Umbilical cord (tissue), 2 donors: ENCODE measurements around the gene PGK1. TPM values are rescaled to one million over a fixed set of nuclear protein-coding genes. Genes with fewer than 3 reads are reported as not detected.
"Not testable (repeated sequence)": the region's sequence is repeated elsewhere in the genome, so short reads cannot be mapped to it uniquely, and the experiment has no call there.

Source experiments
- DNase-seq: peaks from one replicate; pipeline ENCODE4 v3.0.0-alpha.2; 2015; ENCODE audit warnings: low spot score
- total RNA-seq: library from RNA; depleted of rRNA; stranded (reverse); fragments of >200 nt; gene quantifications from one replicate; pipeline ENCODE4 v1.2.3, GENCODE V29; 2014; ENCODE audit warnings: low replicate concordance; ENCODE audit not compliant: insufficient read depth

PGK1 gene
- 203 TPM for total RNA-seq

- DNase-seq = peak; percentile 97
Observed at GRCh38 chrX:78103623-78104446, at the start of gene PGK1. TSS of gene PGK1 (plus strand) at chrX:78104248. CDS start at chrX:78104341, 93 bp downstream.

GRCh38 chrX:78063687-78064086 lies 40.4 kb upstream of the PGK1 start:
- DNase-seq = no peak

- DNase-seq = no peak
Observed at GRCh38 chrX:78064152-78064551, 39.9 kb upstream of the PGK1 start.

- peak; percentile 0 for DNase-seq
Observed at GRCh38 chrX:78064698-78065601, 39.1 kb upstream of the PGK1 start.

- DNase-seq = no peak
Observed at GRCh38 chrX:78066110-78066509, 37.9 kb upstream of the PGK1 start.

- DNase-seq = no peak
Observed at GRCh38 chrX:78071331-78071730, 32.7 kb upstream of the PGK1 start.

- DNase-seq = not testable (repeated sequence)
Observed at GRCh38 chrX:78073147-78074077, 30.6 kb upstream of the PGK1 start.

- no peak for DNase-seq
Observed at GRCh38 chrX:78074088-78074487, 30.0 kb upstream of the PGK1 start.

- no peak for DNase-seq
Observed at GRCh38 chrX:78075787-78076389, 28.2 kb upstream of the PGK1 start.

GRCh38 chrX:78081413-78081812 lies 22.6 kb upstream of the PGK1 start:
- not testable (repeated sequence) for DNase-seq

- no peak for DNase-seq
Observed at GRCh38 chrX:78092296-78092695, 11.8 kb upstream of the PGK1 start.

GRCh38 chrX:78098108-78098507 lies 5.9 kb upstream of the PGK1 start:
- DNase-seq = no peak

GRCh38 chrX:78102091-78102490 lies 2.0 kb upstream of the PGK1 start:
- no peak for DNase-seq

GRCh38 chrX:78103001-78103622 lies 936 bp upstream of the PGK1 start:
- no peak for DNase-seq

- peak; percentile 40 for DNase-seq
Observed at GRCh38 chrX:78104447-78105176, 564 bp downstream of the PGK1 start.

GRCh38 chrX:78105944-78106650 lies 2.0 kb downstream of the PGK1 start:
- no peak for DNase-seq

- DNase-seq = no peak
Observed at GRCh38 chrX:78106651-78106986, 2.6 kb downstream of the PGK1 start.

- no peak for DNase-seq
Observed at GRCh38 chrX:78109458-78109857, 5.4 kb downstream of the PGK1 start.
